C4-2B (cell line): ENCODE results near the gene CEBPZOS.

Source experiments
- ZFX ChIP-seq: fragments of 450-650 bp; IDR thresholded peaks from 2 replicates; pipeline ENCODE4 v1.6.1; 2017
- TF ChIP-seq, protein P1 (sequence below): fragments of 450-650 bp; conservative IDR thresholded peaks from 2 replicates; pipeline ENCODE4 v1.5.1; 2017; ENCODE audit warnings: mild to moderate bottlenecking

DNA sequence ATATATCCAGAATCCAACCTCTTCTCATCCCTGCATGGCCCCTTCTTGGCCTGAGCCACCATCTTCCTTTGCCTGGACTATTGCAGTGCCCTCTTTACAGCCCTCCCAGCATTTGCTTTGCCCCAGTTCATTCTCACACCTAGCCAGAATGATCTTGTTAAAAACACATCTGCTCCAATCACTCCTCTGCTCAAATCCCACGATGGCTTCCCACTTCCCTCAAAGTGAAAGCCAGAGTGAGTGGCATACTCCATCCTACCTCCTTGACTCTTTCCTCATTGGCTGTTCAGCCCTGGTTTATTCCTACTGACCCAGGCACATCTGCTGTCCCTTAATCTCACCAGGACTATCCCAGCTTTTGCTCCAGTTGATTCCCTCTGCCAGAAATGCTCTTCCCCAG is 22.6 kb upstream of the CEBPZOS start:
- TF ChIP-seq, protein P1, sequence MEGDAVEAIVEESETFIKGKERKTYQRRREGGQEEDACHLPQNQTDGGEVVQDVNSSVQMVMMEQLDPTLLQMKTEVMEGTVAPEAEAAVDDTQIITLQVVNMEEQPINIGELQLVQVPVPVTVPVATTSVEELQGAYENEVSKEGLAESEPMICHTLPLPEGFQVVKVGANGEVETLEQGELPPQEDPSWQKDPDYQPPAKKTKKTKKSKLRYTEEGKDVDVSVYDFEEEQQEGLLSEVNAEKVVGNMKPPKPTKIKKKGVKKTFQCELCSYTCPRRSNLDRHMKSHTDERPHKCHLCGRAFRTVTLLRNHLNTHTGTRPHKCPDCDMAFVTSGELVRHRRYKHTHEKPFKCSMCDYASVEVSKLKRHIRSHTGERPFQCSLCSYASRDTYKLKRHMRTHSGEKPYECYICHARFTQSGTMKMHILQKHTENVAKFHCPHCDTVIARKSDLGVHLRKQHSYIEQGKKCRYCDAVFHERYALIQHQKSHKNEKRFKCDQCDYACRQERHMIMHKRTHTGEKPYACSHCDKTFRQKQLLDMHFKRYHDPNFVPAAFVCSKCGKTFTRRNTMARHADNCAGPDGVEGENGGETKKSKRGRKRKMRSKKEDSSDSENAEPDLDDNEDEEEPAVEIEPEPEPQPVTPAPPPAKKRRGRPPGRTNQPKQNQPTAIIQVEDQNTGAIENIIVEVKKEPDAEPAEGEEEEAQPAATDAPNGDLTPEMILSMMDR: no peak
- no peak for TF ChIP-seq ZFX
